ENCODE data around the gene GLOD4. TPM values are rescaled to one million over a fixed set of nuclear protein-coding genes. Genes with fewer than 3 reads are reported as not detected.

The GLOD4 gene
- total and polyA plus RNA-seq, 2 donors: 56.4 to 68.4 TPM

GRCh38 chr17:824378-824777 lies 42.3 kb upstream of the GLOD4 start:
- no peak overlapping the region for H3K4me3 ChIP-seq (ENCODE audit: low read length in 2 of 2)
- no peaks in the 10 kb centered on the region for H3K36me3 ChIP-seq (ENCODE audit: control insufficient read depth in 2 of 2, insufficient read depth in 2 of 2, low read length in 1 of 2)
- no peak for DNase-seq (ENCODE audit: low read depth in 6 of 9, low spot score in 9 of 9)
- no peaks in the 10 kb centered on the region for H3K4me1 ChIP-seq (ENCODE audit: control insufficient read depth in 2 of 2, insufficient read depth in 2 of 2, low read length in 2 of 2)
- H3K27ac ChIP-seq (ENCODE audit: low read depth in 1 of 2, low read length in 1 of 2): no peak overlapping the region
- H3K9me3 ChIP-seq (ENCODE audit: control insufficient read depth in 2 of 2, insufficient read depth in 1 of 2, low read length in 1 of 2): no peaks in the 10 kb centered on the region
- no peaks in the 10 kb centered on the region for H3K27me3 ChIP-seq (ENCODE audit: control insufficient read depth in 2 of 2, insufficient read depth in 1 of 2, low read length in 1 of 2)
- WGBS: 93% methylated on average over 16 of the region's 16 CpGs

GRCh38 chr17:823501-823902 lies 41.4 kb upstream of the GLOD4 start:
- no peaks in the 10 kb centered on the region for H3K4me1 ChIP-seq (ENCODE audit: control insufficient read depth in 2 of 2, insufficient read depth in 2 of 2, low read length in 2 of 2)
- WGBS: 96% methylated on average over 9 of the region's 9 CpGs
- no peaks in the 10 kb centered on the region for H3K36me3 ChIP-seq (ENCODE audit: control insufficient read depth in 2 of 2, insufficient read depth in 2 of 2, low read length in 1 of 2)
- H3K27ac ChIP-seq (ENCODE audit: low read depth in 1 of 2, low read length in 1 of 2): no peak overlapping the region
- no peaks in the 10 kb centered on the region for H3K27me3 ChIP-seq (ENCODE audit: control insufficient read depth in 2 of 2, insufficient read depth in 1 of 2, low read length in 1 of 2)
- no peak for DNase-seq (ENCODE audit: low read depth in 6 of 9, low spot score in 9 of 9)
- H3K4me3 ChIP-seq (ENCODE audit: low read length in 2 of 2): no peak overlapping the region
- no peaks in the 10 kb centered on the region for H3K9me3 ChIP-seq (ENCODE audit: control insufficient read depth in 2 of 2, insufficient read depth in 1 of 2, low read length in 1 of 2)

GRCh38 chr17:819251-819650 lies 37.2 kb upstream of the GLOD4 start:
- Histone ChIP-seq H3K4me3 (ENCODE audit: low read length in 2 of 2) (no peak overlapping the region), H3K27ac (ENCODE audit: low read depth in 1 of 2, low read length in 1 of 2) (no peak overlapping the region), H3K27me3 (ENCODE audit: control insufficient read depth in 2 of 2, insufficient read depth in 1 of 2, low read length in 1 of 2) (no peaks in the 10 kb centered on the region), H3K9me3 (ENCODE audit: control insufficient read depth in 2 of 2, insufficient read depth in 1 of 2, low read length in 1 of 2) (no peaks in the 10 kb centered on the region), H3K36me3 (ENCODE audit: control insufficient read depth in 2 of 2, insufficient read depth in 2 of 2, low read length in 1 of 2) (no peaks in the 10 kb centered on the region), H3K4me1 (ENCODE audit: control insufficient read depth in 2 of 2, insufficient read depth in 2 of 2, low read length in 2 of 2) (no peaks in the 10 kb centered on the region)
- WGBS: 96% methylated on average over 19 of the region's 19 CpGs
- no peak for DNase-seq (ENCODE audit: low read depth in 6 of 9, low spot score in 9 of 9)

GRCh38 chr17:814371-814770 lies 32.3 kb upstream of the GLOD4 start:
- WGBS: 97% methylated on average over 20 of the region's 20 CpGs

GRCh38 chr17:812638-813204 lies 30.6 kb upstream of the GLOD4 start:
- Histone ChIP-seq H3K4me1 (ENCODE audit: control insufficient read depth in 2 of 2, insufficient read depth in 2 of 2, low read length in 2 of 2) (no peaks in the 10 kb centered on the region), H3K27me3 (ENCODE audit: control insufficient read depth in 2 of 2, insufficient read depth in 1 of 2, low read length in 1 of 2) (no peaks in the 10 kb centered on the region), H3K27ac (ENCODE audit: low read depth in 1 of 2, low read length in 1 of 2) (no peak overlapping the region), H3K36me3 (ENCODE audit: control insufficient read depth in 2 of 2, insufficient read depth in 2 of 2, low read length in 1 of 2) (no peaks in the 10 kb centered on the region), H3K9me3 (ENCODE audit: control insufficient read depth in 2 of 2, insufficient read depth in 1 of 2, low read length in 1 of 2) (no peaks in the 10 kb centered on the region), H3K4me3 (ENCODE audit: low read length in 2 of 2) (no peak overlapping the region)
- DNase-seq (ENCODE audit: low read depth in 6 of 9, low spot score in 9 of 9): no peak
- 96% methylated on average over 14 of the region's 14 CpGs for WGBS

More at GRCh38 chr17:814371-814770, 32.3 kb upstream of the GLOD4 start:
- Histone ChIP-seq H3K9me3 (ENCODE audit: control insufficient read depth in 2 of 2, insufficient read depth in 1 of 2, low read length in 1 of 2) (no peaks in the 10 kb centered on the region), H3K4me1 (ENCODE audit: control insufficient read depth in 2 of 2, insufficient read depth in 2 of 2, low read length in 2 of 2) (no peaks in the 10 kb centered on the region), H3K27ac (ENCODE audit: low read depth in 1 of 2, low read length in 1 of 2) (no peak overlapping the region), H3K4me3 (ENCODE audit: low read length in 2 of 2) (no peak overlapping the region), H3K36me3 (ENCODE audit: control insufficient read depth in 2 of 2, insufficient read depth in 2 of 2, low read length in 1 of 2) (no peaks in the 10 kb centered on the region), H3K27me3 (ENCODE audit: control insufficient read depth in 2 of 2, insufficient read depth in 1 of 2, low read length in 1 of 2) (no peaks in the 10 kb centered on the region)
- DNase-seq (ENCODE audit: low read depth in 6 of 9, low spot score in 9 of 9): no peak

GRCh38 chr17:811051-811784 lies 29.1 kb upstream of the GLOD4 start:
- 82% methylated on average over 29 of the region's 29 CpGs for WGBS
- Histone ChIP-seq H3K27me3 (ENCODE audit: control insufficient read depth in 2 of 2, insufficient read depth in 1 of 2, low read length in 1 of 2) (no peaks in the 10 kb centered on the region), H3K36me3 (ENCODE audit: control insufficient read depth in 2 of 2, insufficient read depth in 2 of 2, low read length in 1 of 2) (no peaks in the 10 kb centered on the region), H3K4me1 (ENCODE audit: control insufficient read depth in 2 of 2, insufficient read depth in 2 of 2, low read length in 2 of 2) (no peaks in the 10 kb centered on the region), H3K9me3 (ENCODE audit: control insufficient read depth in 2 of 2, insufficient read depth in 1 of 2, low read length in 1 of 2) (no peaks in the 10 kb centered on the region), H3K4me3 (ENCODE audit: low read length in 2 of 2) (no peak overlapping the region), H3K27ac (ENCODE audit: low read depth in 1 of 2, low read length in 1 of 2) (no peak overlapping the region)
- DNase-seq (ENCODE audit: low read depth in 6 of 9, low spot score in 9 of 9): no peak

- H3K27me3 ChIP-seq (ENCODE audit: control insufficient read depth in 2 of 2, insufficient read depth in 1 of 2, low read length in 1 of 2): no peaks in the 10 kb centered on the region
Measured at GRCh38 chr17:807523-808294, 25.6 kb upstream of the GLOD4 start.

GRCh38 chr17:806781-807522 lies 24.9 kb upstream of the GLOD4 start:
- H3K36me3 ChIP-seq (ENCODE audit: control insufficient read depth in 2 of 2, insufficient read depth in 2 of 2, low read length in 1 of 2): no peaks in the 10 kb centered on the region
- WGBS: 93% methylated on average over 33 of the region's 33 CpGs

More at GRCh38 chr17:807523-808294, 25.6 kb upstream of the GLOD4 start:
- Histone ChIP-seq H3K27ac (ENCODE audit: low read depth in 1 of 2, low read length in 1 of 2) (no peak overlapping the region), H3K4me3 (ENCODE audit: low read length in 2 of 2) (no peak overlapping the region), H3K36me3 (ENCODE audit: control insufficient read depth in 2 of 2, insufficient read depth in 2 of 2, low read length in 1 of 2) (no peaks in the 10 kb centered on the region), H3K9me3 (ENCODE audit: control insufficient read depth in 2 of 2, insufficient read depth in 1 of 2, low read length in 1 of 2) (no peaks in the 10 kb centered on the region), H3K4me1 (ENCODE audit: control insufficient read depth in 2 of 2, insufficient read depth in 2 of 2, low read length in 2 of 2) (no peaks in the 10 kb centered on the region)
- WGBS: 91% methylated on average over 28 of the region's 28 CpGs
- DNase-seq (ENCODE audit: low read depth in 6 of 9, low spot score in 9 of 9): no peak

More at GRCh38 chr17:806781-807522, 24.9 kb upstream of the GLOD4 start:
- H3K27ac ChIP-seq (ENCODE audit: low read depth in 1 of 2, low read length in 1 of 2): no peak overlapping the region
- no peak overlapping the region for H3K4me3 ChIP-seq (ENCODE audit: low read length in 2 of 2)
- no peak for DNase-seq (ENCODE audit: low read depth in 6 of 9, low spot score in 9 of 9)
- H3K27me3 ChIP-seq (ENCODE audit: control insufficient read depth in 2 of 2, insufficient read depth in 1 of 2, low read length in 1 of 2): no peaks in the 10 kb centered on the region
- H3K9me3 ChIP-seq (ENCODE audit: control insufficient read depth in 2 of 2, insufficient read depth in 1 of 2, low read length in 1 of 2): no peaks in the 10 kb centered on the region
- no peaks in the 10 kb centered on the region for H3K4me1 ChIP-seq (ENCODE audit: control insufficient read depth in 2 of 2, insufficient read depth in 2 of 2, low read length in 2 of 2)
